A673 (cell line): ENCODE measurements around the gene FNDC5. TPM values are rescaled to one million over a fixed set of nuclear protein-coding genes. Genes with fewer than 3 reads are reported as not detected.

Source experiments
- BruUV-seq: library from RNA; stranded (reverse); fragments of 400-500 nt; replicated peaks from 2 replicates; lab custom pipeline; 2021; lab: Mats Ljungman, UMichigan
- CTCF ChIA-PET: fragments of 300-600 bp; sonication (Branson Sonifier 250); formaldehyde crosslinking; loops from one replicate; lab custom pipeline; 2022; ENCODE audit warnings: antibody characterized with exemption; lab: Charles Lee
- POLR2A ChIA-PET: fragments of 300-600 bp; sonication (Branson Sonifier 250); formaldehyde crosslinking; loops from one replicate; lab custom pipeline; 2022; ENCODE audit warnings: antibody characterized with exemption; ENCODE audit not compliant: low non-redundant PET; lab: Charles Lee
- DNase-seq: peaks from one replicate; pipeline ENCODE4 v3.0.0-alpha.2; 2015; ENCODE audit warnings: low spot score
- H3K27ac ChIP-seq: fragments of 200-600 bp; sonication (generic); 2 replicates; pipeline ENCODE4 v1.5.1; 2016; ENCODE audit warnings: mixed run types, low read depth, mild to moderate bottlenecking, mixed read lengths, antibody characterized with exemption, low read length; ENCODE audit not compliant: poor library complexity, severe bottlenecking
- H3K27me3 ChIP-seq: fragments of 200-600 bp; sonication (generic); replicated peaks from 2 replicates; pipeline ENCODE4 v1.6.1; 2017; ENCODE audit warnings: mixed run types, low read depth, mild to moderate bottlenecking, mixed read lengths, antibody characterized with exemption, low read length; ENCODE audit not compliant: insufficient read depth, poor library complexity
- H3K36me3 ChIP-seq: fragments of 200-600 bp; sonication (generic); 2 replicates; pipeline ENCODE4 v1.6.1; 2016; ENCODE audit warnings: mixed run types, mild to moderate bottlenecking, mixed read lengths, antibody characterized with exemption, low read length; ENCODE audit not compliant: insufficient read depth, poor library complexity, severe bottlenecking
- H3K4me1 ChIP-seq: fragments of 200-600 bp; sonication (generic); 2 replicates; pipeline ENCODE4 v1.6.1; 2017; ENCODE audit warnings: mixed run types, mild to moderate bottlenecking, mixed read lengths, antibody characterized with exemption, low read length; ENCODE audit not compliant: insufficient read depth, poor library complexity, severe bottlenecking
- H3K4me3 ChIP-seq: fragments of 200-600 bp; sonication (generic); 2 replicates; pipeline ENCODE4 v1.5.1; 2016; ENCODE audit warnings: low read depth, mixed run types, mild to moderate bottlenecking, mixed read lengths, low read length; ENCODE audit not compliant: poor library complexity, severe bottlenecking
- H3K9me3 ChIP-seq: fragments of 200-600 bp; sonication (generic); 2 replicates; pipeline ENCODE4 v1.6.1; 2016; ENCODE audit warnings: mixed run types, low read depth, mild to moderate bottlenecking, mixed read lengths, antibody characterized with exemption, low read length; ENCODE audit not compliant: poor library complexity, severe bottlenecking
- EZH2 ChIP-seq: fragments of 200-600 bp; sonication (generic); IDR thresholded peaks from 2 replicates; pipeline ENCODE4 v1.6.1; 2017; ENCODE audit warnings: borderline replicate concordance, low read depth, mild to moderate bottlenecking, mixed read lengths, antibody characterized with exemption, low read length; ENCODE audit not compliant: poor library complexity, severe bottlenecking
- intact Hi-C: fragments of 100-400 bp; cut with micrococcal nuclease; formaldehyde crosslinking; loops from one replicate; pipeline ENCODE4 v1.10.0; 2022; ENCODE audit not compliant: unreplicated experiment
- total RNA-seq: library from RNA; stranded (reverse); gene quantifications from 2 replicates; pipeline ENCODE4 v1.2.3, GENCODE V29; 2021
- TF ChIP-seq, protein P1 (sequence below): fragments of 300-800, 200-600 bp; sonication (generic); conservative IDR thresholded peaks from 2 replicates; pipeline ENCODE4 v1.5.1; 2017; ENCODE audit warnings: low read depth, mild to moderate bottlenecking, antibody characterized with exemption, low read length, moderate library complexity, mixed read lengths

FNDC5 gene
- total RNA-seq, 1 experiment from 2014 or later = 1.3 TPM

DNA sequence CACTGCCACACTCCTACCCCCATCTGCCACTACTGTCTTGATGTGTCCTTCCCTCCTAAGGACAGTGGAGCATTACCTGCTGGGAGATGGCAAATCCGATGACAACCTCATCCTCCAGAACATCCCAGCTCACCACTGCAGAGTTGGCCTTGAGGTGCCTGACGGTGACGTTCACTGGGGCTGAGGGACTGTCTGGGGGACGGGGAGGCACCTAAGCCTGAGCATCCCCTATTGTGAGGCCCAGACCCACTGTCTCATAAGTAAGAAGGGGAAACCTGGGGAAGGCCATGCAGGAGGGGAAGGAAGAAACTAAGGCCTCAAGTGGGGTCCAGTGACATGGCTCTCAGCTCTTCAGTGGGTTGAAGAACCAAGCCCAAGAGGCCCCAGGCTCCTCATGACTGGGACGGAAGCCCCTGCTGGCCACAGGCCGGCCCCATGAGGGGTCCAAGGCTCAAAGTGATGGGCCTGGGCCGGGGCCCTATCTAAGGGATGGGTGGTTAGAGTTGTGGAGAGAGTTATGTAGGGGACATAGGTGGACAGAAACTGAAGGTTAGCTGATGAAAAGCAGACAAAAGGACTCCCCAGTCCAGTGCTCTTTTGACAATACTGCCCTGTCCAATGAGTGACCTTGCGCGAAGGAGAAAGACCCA, 1.8 kb downstream of the FNDC5 start:
- H3K9me3 ChIP-seq = no peaks in the 10 kb centered on the region
- no peak for DNase-seq
- no peaks in the 10 kb centered on the region for H3K36me3 ChIP-seq
- peaks cover 5% of the 10 kb centered on the region for H3K4me1 ChIP-seq
- ChIA-PET CTCF (interaction anchor here (0.6 kb wide), 1 partner anchor 721 kb away, joined by 5 read pairs; no protein-coding TSS in a partner anchor), POLR2A (no interaction called here)
- TF ChIP-seq EZH2 = no peak
- intact Hi-C loops = no loop called here
- no peaks in the 10 kb centered on the region for H3K27me3 ChIP-seq
- no peak overlapping the region for H3K4me3 ChIP-seq
- H3K27ac ChIP-seq = no peak overlapping the region
- no TSS peak for BruUV-seq

DNA sequence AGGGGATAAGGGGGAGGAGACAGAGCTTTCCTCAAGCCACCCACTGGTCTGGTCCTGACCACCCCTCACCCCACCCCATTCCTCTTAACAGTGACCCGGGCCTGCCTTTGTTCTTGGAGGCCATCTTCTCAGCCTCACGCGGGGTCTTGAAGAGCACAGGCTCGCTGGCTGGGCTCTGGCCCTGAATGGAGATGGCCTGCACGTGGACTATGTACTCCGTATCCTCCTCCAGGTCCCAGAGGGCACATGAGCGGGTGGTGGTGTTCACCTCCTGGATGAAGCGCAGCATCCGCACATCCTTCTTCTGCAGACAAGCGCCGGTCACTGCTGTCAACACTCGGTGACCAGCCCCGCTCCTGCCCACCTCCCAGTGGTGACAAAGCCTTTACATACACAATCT, 2.6 kb downstream of the FNDC5 start:
- POLR2A ChIA-PET = no interaction called here
- TF ChIP-seq, protein P1, sequence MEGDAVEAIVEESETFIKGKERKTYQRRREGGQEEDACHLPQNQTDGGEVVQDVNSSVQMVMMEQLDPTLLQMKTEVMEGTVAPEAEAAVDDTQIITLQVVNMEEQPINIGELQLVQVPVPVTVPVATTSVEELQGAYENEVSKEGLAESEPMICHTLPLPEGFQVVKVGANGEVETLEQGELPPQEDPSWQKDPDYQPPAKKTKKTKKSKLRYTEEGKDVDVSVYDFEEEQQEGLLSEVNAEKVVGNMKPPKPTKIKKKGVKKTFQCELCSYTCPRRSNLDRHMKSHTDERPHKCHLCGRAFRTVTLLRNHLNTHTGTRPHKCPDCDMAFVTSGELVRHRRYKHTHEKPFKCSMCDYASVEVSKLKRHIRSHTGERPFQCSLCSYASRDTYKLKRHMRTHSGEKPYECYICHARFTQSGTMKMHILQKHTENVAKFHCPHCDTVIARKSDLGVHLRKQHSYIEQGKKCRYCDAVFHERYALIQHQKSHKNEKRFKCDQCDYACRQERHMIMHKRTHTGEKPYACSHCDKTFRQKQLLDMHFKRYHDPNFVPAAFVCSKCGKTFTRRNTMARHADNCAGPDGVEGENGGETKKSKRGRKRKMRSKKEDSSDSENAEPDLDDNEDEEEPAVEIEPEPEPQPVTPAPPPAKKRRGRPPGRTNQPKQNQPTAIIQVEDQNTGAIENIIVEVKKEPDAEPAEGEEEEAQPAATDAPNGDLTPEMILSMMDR = no peak
- TF ChIP-seq EZH2 = no peak
- H3K27me3 ChIP-seq = no peaks in the 10 kb centered on the region
- no peak for DNase-seq
- CTCF ChIA-PET = interaction anchor here (0.6 kb wide), 1 partner anchor 722 kb away, joined by 5 read pairs; no protein-coding TSS in a partner anchor
- BruUV-seq = no TSS peak
- H3K4me1 ChIP-seq = peaks cover 5% of the 10 kb centered on the region
- no peak overlapping the region for H3K4me3 ChIP-seq
- intact Hi-C loops = no loop called here
- H3K27ac ChIP-seq = no peak overlapping the region
- peaks cover 3% of the 10 kb centered on the region for H3K36me3 ChIP-seq
- H3K9me3 ChIP-seq = no peaks in the 10 kb centered on the region

DNA sequence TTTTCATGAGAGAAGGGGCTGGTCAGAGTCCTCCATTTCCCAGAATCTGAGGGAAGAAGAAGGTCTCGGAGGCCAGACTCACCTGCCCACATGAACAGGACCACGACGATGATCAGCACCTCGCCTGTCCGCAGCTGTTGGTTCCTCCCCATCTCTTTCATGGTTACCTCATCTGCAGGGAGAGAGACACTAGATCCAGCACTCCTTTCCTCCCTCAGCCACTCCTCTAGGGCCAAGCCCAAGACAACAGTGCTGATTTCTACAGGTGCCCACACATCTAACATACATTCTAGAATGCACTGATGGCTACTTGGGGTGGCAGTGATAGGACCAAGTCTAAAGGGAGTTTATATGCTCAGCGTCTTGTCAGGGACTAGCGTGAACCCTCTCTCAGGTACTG, 3.0 kb downstream of the FNDC5 start:
- ChIA-PET POLR2A (no interaction called here), CTCF (no interaction called here)
- BruUV-seq = no TSS peak
- no peaks in the 10 kb centered on the region for H3K27me3 ChIP-seq
- H3K36me3 ChIP-seq = peaks cover 7% of the 10 kb centered on the region
- intact Hi-C loops = no loop called here
- no peak for DNase-seq
- no peak for TF ChIP-seq EZH2
- TF ChIP-seq, protein P1 = no peak
- H3K4me3 ChIP-seq = no peak overlapping the region
- peaks cover 5% of the 10 kb centered on the region for H3K4me1 ChIP-seq
- no peaks in the 10 kb centered on the region for H3K9me3 ChIP-seq
- no peak overlapping the region for H3K27ac ChIP-seq

DNA sequence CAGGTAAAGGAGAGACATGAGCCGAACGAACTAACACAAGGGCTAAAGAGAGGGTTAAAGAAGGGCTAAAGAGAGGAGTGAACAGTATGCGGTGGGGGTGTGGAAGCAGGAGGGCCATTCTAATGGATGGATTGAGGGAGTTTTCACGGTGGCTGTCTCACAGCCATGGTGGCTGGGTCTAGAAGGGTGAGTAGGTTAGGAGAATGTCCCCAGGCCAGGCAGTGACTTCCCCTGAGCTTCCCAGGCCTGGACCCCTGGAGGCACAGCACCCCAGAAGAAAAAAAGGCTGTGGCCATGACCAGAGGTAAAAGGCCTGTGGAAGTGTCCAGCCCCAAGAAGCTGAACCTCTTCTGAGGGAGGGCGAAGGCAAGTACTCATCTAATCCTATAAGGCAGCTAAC, 3.6 kb downstream of the FNDC5 start:
- ChIA-PET CTCF (no interaction called here), POLR2A (no interaction called here)
- no TSS peak for BruUV-seq

More for the DNA sequence above, 3.6 kb downstream of the FNDC5 start:
- Histone ChIP-seq H3K9me3 (no peaks in the 10 kb centered on the region), H3K4me3 (no peak overlapping the region), H3K27ac (no peak overlapping the region), H3K4me1 (peaks cover 5% of the 10 kb centered on the region), H3K27me3 (no peaks in the 10 kb centered on the region), H3K36me3 (peaks cover 8% of the 10 kb centered on the region)
- intact Hi-C loops = no loop called here
- no peak for TF ChIP-seq EZH2
- TF ChIP-seq, protein P1 = no peak
- DNase-seq = no peak
